Tibial nerve (tissue), 4 donors: ENCODE measurements around the gene HIP1.

Source experiments
- EP300 ChIP-seq, 2 donors: sonication (generic); formaldehyde crosslinking; IDR thresholded peaks; one replicate each; pipeline ENCODE4 v1.6.1; 2017; ENCODE audit warnings: antibody characterized with exemption in 2 of 2, mild to moderate bottlenecking in 1 of 2
- POLR2A ChIP-seq, 2 donors: fragments of 450-650 bp; IDR thresholded peaks; one replicate each; pipeline ENCODE4 v1.6.1; 2017; ENCODE audit warnings: antibody characterized with exemption in 2 of 2, mild to moderate bottlenecking in 2 of 2, moderate library complexity in 2 of 2
- TF ChIP-seq, protein P1 (sequence below), 5 experiments: fragments of 200-600 bp in 3 of 5; fragments of 450-650 bp in 2 of 5; sonication (generic) in 3 of 5; IDR thresholded peaks; one replicate each; pipeline ENCODE4 v1.5.1; 2016 to 2019; ENCODE audit warnings: antibody characterized with exemption in 5 of 5, mild to moderate bottlenecking in 3 of 5, moderate library complexity in 2 of 5

DNA sequence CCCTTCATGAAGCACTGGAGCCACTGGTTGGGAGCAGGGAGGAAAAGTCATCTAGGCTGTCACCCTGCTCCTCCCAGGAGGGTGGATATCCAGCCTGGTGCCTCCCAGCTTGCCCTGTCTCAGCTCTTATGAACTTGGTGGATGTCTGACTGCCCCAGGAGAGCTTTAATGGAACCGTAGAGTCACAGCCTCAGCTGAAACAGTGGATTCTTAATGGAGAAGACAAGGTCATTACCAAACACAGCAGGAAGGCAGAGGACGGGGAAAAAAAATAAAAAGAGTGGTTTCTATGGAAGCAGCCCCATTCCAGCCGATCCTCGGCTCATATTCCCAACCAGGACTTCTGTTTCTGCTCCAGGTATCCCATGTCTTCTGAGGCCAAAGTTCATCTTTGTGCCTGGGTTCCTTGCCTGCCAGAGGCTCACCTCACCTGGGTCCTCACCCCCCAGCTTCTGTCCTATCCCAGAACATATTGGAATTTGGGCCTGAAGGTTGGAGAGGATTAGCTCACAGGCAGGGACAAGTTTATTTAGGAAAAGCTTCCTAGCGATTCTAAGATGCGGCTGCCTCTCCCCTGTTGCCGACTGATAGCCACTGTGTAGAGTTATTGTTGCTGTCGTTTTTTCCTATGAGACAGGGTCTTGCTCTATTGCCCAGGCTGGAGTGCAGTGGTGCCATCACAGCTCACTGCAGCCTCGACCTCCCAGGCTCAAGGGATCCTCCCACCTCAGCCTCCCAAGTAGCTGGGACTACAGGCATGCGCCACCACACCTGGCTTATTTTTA, 17.7 kb upstream of the HIP1 start:
- TF ChIP-seq, protein P1, sequence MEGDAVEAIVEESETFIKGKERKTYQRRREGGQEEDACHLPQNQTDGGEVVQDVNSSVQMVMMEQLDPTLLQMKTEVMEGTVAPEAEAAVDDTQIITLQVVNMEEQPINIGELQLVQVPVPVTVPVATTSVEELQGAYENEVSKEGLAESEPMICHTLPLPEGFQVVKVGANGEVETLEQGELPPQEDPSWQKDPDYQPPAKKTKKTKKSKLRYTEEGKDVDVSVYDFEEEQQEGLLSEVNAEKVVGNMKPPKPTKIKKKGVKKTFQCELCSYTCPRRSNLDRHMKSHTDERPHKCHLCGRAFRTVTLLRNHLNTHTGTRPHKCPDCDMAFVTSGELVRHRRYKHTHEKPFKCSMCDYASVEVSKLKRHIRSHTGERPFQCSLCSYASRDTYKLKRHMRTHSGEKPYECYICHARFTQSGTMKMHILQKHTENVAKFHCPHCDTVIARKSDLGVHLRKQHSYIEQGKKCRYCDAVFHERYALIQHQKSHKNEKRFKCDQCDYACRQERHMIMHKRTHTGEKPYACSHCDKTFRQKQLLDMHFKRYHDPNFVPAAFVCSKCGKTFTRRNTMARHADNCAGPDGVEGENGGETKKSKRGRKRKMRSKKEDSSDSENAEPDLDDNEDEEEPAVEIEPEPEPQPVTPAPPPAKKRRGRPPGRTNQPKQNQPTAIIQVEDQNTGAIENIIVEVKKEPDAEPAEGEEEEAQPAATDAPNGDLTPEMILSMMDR (IDR thresholded peaks at IDR 0.05), result no peak
- no peak for TF ChIP-seq POLR2A (IDR thresholded peaks at IDR 0.05)
- no peak for TF ChIP-seq EP300 (IDR thresholded peaks at IDR 0.05)
